Activated B cell treated with CpG ODN at 0.5 μM for 24 hours (primary cell): ENCODE results near the gene NRXN3. TPM values are rescaled to one million over a fixed set of nuclear protein-coding genes. Genes with fewer than 3 reads are reported as not detected.

Experiments
- ATAC-seq: fragments of 200-7000 bp; cut with Tn5 transposase; one replicate; pipeline ENCODE4 v1.10.0; 2021; ENCODE audit warnings: low read depth, mild to moderate bottlenecking, moderate library complexity
- CTCF ChIA-PET: fragments of 350-600 bp; sonication (Branson Sonifier 250); formaldehyde crosslinking; loops from one replicate; lab custom pipeline; 2021; ENCODE audit warnings: antibody characterized with exemption; lab: Charles Lee
- POLR2A ChIA-PET: fragments of 350-600 bp; sonication (Branson Sonifier 250); formaldehyde crosslinking; loops from one replicate; lab custom pipeline; 2021; ENCODE audit warnings: antibody characterized with exemption; lab: Charles Lee
- DNase-seq: peaks from one replicate; pipeline ENCODE4 v3.0.0; 2022
- H3K27ac Mint-ChIP-seq: one replicate; pipeline ENCODE4 v1.8.0; 2020; ENCODE audit warnings: mixed read lengths
- H3K27me3 Mint-ChIP-seq: one replicate; pipeline ENCODE4 v1.8.0; 2021; ENCODE audit warnings: mixed read lengths
- H3K36me3 Mint-ChIP-seq: one replicate; pipeline ENCODE4 v1.8.0; 2021; ENCODE audit warnings: low read depth, mixed read lengths
- H3K4me1 Mint-ChIP-seq: one replicate; pipeline ENCODE4 v1.8.0; 2021; ENCODE audit warnings: mixed read lengths
- H3K4me3 Mint-ChIP-seq: one replicate; pipeline ENCODE4 v1.8.0; 2020; ENCODE audit warnings: mild to moderate bottlenecking, mixed read lengths
- H3K9me3 Mint-ChIP-seq: one replicate; pipeline ENCODE4 v1.8.0; 2020; ENCODE audit warnings: mixed read lengths
- intact Hi-C: fragments of 100-400 bp; cut with micrococcal nuclease; formaldehyde crosslinking; loops from one replicate; pipeline ENCODE4 v1.15.1; 2024
- total RNA-seq: library from RNA; stranded (reverse); gene quantifications from 2 replicates; pipeline ENCODE4 v1.2.3, GENCODE V29; 2022
- TF ChIP-seq, protein P1 (sequence below): fragments of 200-600 bp; IDR thresholded peaks from one replicate; pipeline ENCODE4 v1.8.0; 2022; ENCODE audit warnings: antibody characterized with exemption, mild to moderate bottlenecking

NRXN3 gene
- total RNA-seq, 1 donor from 2014 or later, result not detected

DNA sequence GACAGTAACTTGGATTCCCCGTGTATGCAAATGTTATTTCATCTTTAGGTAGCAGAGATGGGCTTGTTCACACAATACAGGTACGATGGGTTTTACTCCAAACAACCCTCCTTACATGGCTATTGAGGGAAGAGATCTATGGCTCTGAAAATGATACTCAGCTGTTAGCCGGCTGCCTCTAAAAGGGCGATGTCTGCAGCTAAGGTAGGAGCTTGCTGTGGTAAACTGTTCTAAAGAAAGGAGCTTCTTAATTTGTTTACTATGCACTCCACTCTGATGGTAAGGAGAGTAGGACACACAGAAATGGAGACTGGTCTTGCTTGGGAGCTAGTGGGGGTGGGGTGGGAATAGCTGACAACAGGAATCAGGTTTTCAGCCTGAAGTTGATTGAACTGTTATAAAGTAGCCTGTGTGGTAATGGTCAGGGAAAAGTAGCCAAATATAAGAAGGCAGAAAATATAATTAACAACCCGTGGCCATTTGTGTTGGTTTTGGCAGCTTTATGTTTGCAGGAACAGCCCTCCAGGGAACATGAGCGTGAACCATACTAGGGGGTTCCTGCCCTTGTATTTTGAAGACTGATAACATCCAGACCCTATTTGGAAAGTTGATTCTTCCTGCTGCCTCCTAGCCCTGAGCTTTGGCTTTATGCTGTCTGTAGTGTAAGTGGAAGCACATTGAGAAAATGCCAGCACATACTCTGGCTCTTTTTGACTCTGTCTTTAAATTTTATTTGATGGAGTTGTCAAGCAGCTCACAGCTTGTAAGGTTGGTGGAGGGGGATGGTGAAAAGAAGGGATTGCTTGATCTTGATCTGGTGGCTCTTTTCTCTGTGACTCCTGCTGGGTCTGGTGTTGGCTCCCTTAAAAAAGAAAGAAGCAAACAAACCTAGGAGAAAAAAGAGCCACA, 1111.3 kb downstream of the NRXN3 start:
- DNase-seq, result no peak
- intact Hi-C loops, result no loop called here
- ATAC-seq, result no peak
- Mint-ChIP-seq H3K9me3 (no peaks in the 10 kb centered on the region), H3K36me3 (no peaks in the 10 kb centered on the region), H3K4me1 (no peaks in the 10 kb centered on the region), H3K4me3 (no peak overlapping the region), H3K27ac (no peak overlapping the region), H3K27me3 (peaks cover 38% of the 10 kb centered on the region)
- CTCF ChIA-PET, result no interaction called here
- POLR2A ChIA-PET, result no interaction called here
- TF ChIP-seq, protein P1, sequence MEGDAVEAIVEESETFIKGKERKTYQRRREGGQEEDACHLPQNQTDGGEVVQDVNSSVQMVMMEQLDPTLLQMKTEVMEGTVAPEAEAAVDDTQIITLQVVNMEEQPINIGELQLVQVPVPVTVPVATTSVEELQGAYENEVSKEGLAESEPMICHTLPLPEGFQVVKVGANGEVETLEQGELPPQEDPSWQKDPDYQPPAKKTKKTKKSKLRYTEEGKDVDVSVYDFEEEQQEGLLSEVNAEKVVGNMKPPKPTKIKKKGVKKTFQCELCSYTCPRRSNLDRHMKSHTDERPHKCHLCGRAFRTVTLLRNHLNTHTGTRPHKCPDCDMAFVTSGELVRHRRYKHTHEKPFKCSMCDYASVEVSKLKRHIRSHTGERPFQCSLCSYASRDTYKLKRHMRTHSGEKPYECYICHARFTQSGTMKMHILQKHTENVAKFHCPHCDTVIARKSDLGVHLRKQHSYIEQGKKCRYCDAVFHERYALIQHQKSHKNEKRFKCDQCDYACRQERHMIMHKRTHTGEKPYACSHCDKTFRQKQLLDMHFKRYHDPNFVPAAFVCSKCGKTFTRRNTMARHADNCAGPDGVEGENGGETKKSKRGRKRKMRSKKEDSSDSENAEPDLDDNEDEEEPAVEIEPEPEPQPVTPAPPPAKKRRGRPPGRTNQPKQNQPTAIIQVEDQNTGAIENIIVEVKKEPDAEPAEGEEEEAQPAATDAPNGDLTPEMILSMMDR, result no peak

DNA sequence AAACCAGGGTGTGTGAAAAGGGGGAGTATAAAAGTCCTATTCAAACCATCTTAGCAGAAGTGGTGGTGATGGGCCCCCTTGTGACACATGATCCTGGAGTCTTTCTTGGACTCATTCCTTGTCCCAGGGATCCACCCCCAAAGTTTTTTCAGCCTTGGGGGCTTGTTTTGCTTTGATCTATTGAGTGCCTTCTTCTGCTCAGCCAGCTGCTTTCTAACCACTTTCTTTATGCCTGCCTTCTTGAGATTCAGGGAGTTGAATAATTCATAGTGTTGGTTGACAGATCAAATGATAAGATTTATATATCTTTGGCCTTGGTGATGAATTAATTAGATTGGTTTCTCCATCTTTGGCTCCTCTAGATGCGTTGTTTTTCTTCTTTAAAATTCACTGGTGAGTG, 1114.4 kb downstream of the NRXN3 start:
- POLR2A ChIA-PET, result no interaction called here
- H3K4me1 Mint-ChIP-seq, result no peaks in the 10 kb centered on the region
- no peaks in the 10 kb centered on the region for H3K9me3 Mint-ChIP-seq
- intact Hi-C loops, result no loop called here
- H3K4me3 Mint-ChIP-seq, result no peak overlapping the region
- TF ChIP-seq, protein P1, result no peak
- H3K27me3 Mint-ChIP-seq, result peaks cover 21% of the 10 kb centered on the region
- H3K36me3 Mint-ChIP-seq, result no peaks in the 10 kb centered on the region
- CTCF ChIA-PET, result no interaction called here
- ATAC-seq (no peak), DNase-seq (no peak)
- H3K27ac Mint-ChIP-seq, result no peak overlapping the region

DNA sequence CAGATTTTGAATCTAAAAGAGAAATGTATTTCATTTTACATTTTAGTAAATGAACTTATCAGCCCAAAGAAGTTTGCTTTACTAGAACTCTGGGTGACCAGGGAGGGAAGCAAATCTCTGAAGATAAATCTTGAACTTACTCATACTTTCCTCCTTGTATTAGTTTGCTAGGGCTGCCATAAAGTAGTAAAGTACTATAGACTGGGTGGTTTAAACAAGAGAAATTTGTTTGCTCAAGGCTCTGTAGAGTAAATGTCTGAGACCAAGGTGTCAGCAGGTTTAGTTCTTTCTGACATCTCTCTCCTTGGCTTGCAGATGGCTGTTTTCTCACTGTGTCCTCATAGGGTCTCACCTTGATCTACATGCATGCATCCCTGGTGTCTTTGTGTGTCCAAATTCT, 1115.1 kb downstream of the NRXN3 start:
- ATAC-seq (no peak), DNase-seq (no peak)
- CTCF ChIA-PET, result no interaction called here
- no peak overlapping the region for H3K27ac Mint-ChIP-seq
- TF ChIP-seq, protein P1, result no peak
- H3K4me3 Mint-ChIP-seq, result no peak overlapping the region
- no peaks in the 10 kb centered on the region for H3K4me1 Mint-ChIP-seq
- intact Hi-C loops, result no loop called here
- no peaks in the 10 kb centered on the region for H3K36me3 Mint-ChIP-seq
- H3K9me3 Mint-ChIP-seq, result peaks cover 2% of the 10 kb centered on the region
- POLR2A ChIA-PET, result no interaction called here
- peaks cover 16% of the 10 kb centered on the region for H3K27me3 Mint-ChIP-seq

DNA sequence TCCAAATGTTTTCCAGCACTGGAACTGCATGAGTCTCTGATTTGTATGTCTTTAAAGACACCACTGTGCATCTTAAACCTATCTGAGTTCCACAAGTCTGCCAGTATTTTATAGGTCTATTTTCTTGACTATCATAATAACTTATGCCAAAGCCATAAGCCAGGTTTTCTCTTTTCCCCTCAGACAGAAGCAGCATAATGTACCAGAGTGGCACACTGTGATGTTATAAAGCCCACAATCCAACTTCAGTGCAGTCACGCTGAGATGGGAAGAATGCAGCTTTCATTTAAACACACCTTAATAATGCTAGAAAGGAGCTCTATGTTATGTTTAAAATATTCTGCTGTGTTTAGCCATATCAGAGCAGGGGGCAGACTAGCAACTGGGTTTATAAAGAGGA, 1117.8 kb downstream of the NRXN3 start:
- H3K27ac Mint-ChIP-seq, result no peak overlapping the region
- intact Hi-C loops, result no loop called here
- ChIA-PET POLR2A (no interaction called here), CTCF (no interaction called here)
- H3K9me3 Mint-ChIP-seq, result peaks cover 2% of the 10 kb centered on the region
- H3K27me3 Mint-ChIP-seq, result peaks cover 2% of the 10 kb centered on the region
- ATAC-seq (no peak), DNase-seq (no peak)
- TF ChIP-seq, protein P1, result no peak
- no peak overlapping the region for H3K4me3 Mint-ChIP-seq
- H3K4me1 Mint-ChIP-seq, result no peaks in the 10 kb centered on the region
- H3K36me3 Mint-ChIP-seq, result no peaks in the 10 kb centered on the region

DNA sequence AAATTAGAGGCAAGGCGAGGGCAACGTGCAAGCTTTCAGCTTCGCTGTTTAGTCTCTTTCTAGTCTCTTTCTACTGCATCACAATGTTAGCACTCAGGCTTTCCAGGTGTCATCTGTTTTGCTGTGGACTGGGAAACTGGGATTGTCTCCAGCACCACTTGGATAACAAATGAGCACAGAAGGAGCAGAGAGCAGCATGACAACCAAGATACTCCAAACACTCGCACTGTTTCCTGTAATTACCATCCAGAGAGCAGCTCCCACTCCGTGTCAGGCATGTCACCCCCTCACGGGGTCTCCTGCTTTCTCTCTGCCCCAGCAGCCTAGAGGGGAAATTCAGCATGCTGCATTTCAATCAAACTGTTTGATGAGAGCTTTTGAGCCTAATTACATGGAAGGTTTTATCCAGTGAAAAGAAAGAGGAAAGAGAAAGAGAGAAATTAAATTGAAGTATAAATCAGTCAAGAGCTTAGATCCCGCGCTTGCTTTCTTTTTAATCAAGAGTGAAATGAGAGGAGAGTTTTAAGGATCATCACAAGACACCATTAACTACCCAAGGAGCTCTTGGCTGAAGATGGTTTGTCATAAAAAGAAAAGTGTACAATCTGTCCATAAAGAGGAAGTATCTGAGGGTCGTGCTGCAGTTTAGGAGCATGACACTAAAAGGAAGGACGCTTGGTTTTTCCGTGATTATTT, 1123.5 kb downstream of the NRXN3 start:
- H3K27ac Mint-ChIP-seq, result no peak overlapping the region
- H3K4me1 Mint-ChIP-seq, result no peaks in the 10 kb centered on the region
- H3K27me3 Mint-ChIP-seq, result no peaks in the 10 kb centered on the region
- CTCF ChIA-PET, result no interaction called here
- H3K9me3 Mint-ChIP-seq, result peaks cover 5% of the 10 kb centered on the region
- intact Hi-C loops, result no loop called here
- TF ChIP-seq, protein P1, result no peak
- H3K36me3 Mint-ChIP-seq, result no peaks in the 10 kb centered on the region
- DNase-seq, result no peak
- POLR2A ChIA-PET, result no interaction called here
- ATAC-seq, result no peak
- H3K4me3 Mint-ChIP-seq, result no peak overlapping the region
